ENCODE measurements around the gene PROKR2. TPM values are rescaled to one million over a fixed set of nuclear protein-coding genes. Genes with fewer than 3 reads are reported as not detected.

The PROKR2 gene
- total RNA-seq, 1 experiment from 2014 or later, result not detected

- ATAC-seq (no peak), DNase-seq (no peak)
- Histone ChIP-seq H3K36me3 (ENCODE audit: low read depth, low read length) (no peaks in the 10 kb centered on the region), H4K20me1 (ENCODE audit: low read length) (no peaks in the 10 kb centered on the region), H2AFZ (ENCODE audit: low read length) (no peak overlapping the region), H3K9me2 (replicated peaks; ENCODE audit: low read length) (no peaks in the 10 kb centered on the region), H3K4me1 (ENCODE audit: insufficient read depth, low read length) (no peaks in the 10 kb centered on the region), H3K4me2 (ENCODE audit: low read length) (no peak overlapping the region), H3K9ac (ENCODE audit: low read length) (no peak overlapping the region), H3K27ac (ENCODE audit: low read length) (no peak overlapping the region), H3K4me3 (ENCODE audit: low read length) (no peak overlapping the region), H3K27me3 (ENCODE audit: low read length) (peaks cover 89% of the 10 kb centered on the region), H3K79me2 (ENCODE audit: low read length) (no peaks in the 10 kb centered on the region), H3F3A (ENCODE audit: low read length, unreplicated experiment) (no peaks in the 10 kb centered on the region), H3K9me3 (ENCODE audit: low read length) (no peaks in the 10 kb centered on the region)
- POLR2A ChIA-PET (ENCODE audit: unreplicated experiment), result no interaction called here
- BruUV-seq (replicated peaks), result no TSS peak
- intact Hi-C loops (cut with micrococcal nuclease), result no loop called here
- TF ChIP-seq EZH2phosphoT487 (IDR thresholded peaks at IDR 0.05; ENCODE audit: borderline replicate concordance, low read length) (no peak), CTCF (conservative IDR thresholded peaks at IDR 0.05; ENCODE audit: low read depth, low read length) (no peak), EZH2 (IDR thresholded peaks at IDR 0.05; ENCODE audit: low read length, unreplicated experiment) (no peak)
- CTCF ChIA-PET, result no interaction called here
Measured at GRCh38 chr20:5331340-5331739, 14.6 kb upstream of the PROKR2 start.

- Histone ChIP-seq H3K4me3 (ENCODE audit: low read length) (no peak overlapping the region), H3K9ac (ENCODE audit: low read length) (no peak overlapping the region), H4K20me1 (ENCODE audit: low read length) (no peaks in the 10 kb centered on the region), H3K9me2 (replicated peaks; ENCODE audit: low read length) (no peaks in the 10 kb centered on the region), H3K27me3 (ENCODE audit: low read length) (peaks cover 99% of the 10 kb centered on the region), H2AFZ (ENCODE audit: low read length) (no peak overlapping the region), H3K9me3 (ENCODE audit: low read length) (no peaks in the 10 kb centered on the region), H3K79me2 (ENCODE audit: low read length) (no peaks in the 10 kb centered on the region), H3F3A (ENCODE audit: low read length, unreplicated experiment) (no peaks in the 10 kb centered on the region), H3K27ac (ENCODE audit: low read length) (no peak overlapping the region), H3K4me2 (ENCODE audit: low read length) (no peak overlapping the region), H3K36me3 (ENCODE audit: low read depth, low read length) (no peaks in the 10 kb centered on the region), H3K4me1 (ENCODE audit: insufficient read depth, low read length) (no peaks in the 10 kb centered on the region)
- DNase-seq (no peak), ATAC-seq (no peak)
- intact Hi-C loops (cut with micrococcal nuclease), result no loop called here
- ChIA-PET POLR2A (ENCODE audit: unreplicated experiment) (no interaction called here), CTCF (no interaction called here)
- BruUV-seq (replicated peaks), result no TSS peak
- no peak for TF ChIP-seq EZH2phosphoT487 (IDR thresholded peaks at IDR 0.05; ENCODE audit: borderline replicate concordance, low read length)
- no peak for TF ChIP-seq CTCF (conservative IDR thresholded peaks at IDR 0.05; ENCODE audit: low read depth, low read length)
- TF ChIP-seq EZH2 (IDR thresholded peaks at IDR 0.05; ENCODE audit: low read length, unreplicated experiment), result no peak
Measured at GRCh38 chr20:5328268-5328667, 11.5 kb upstream of the PROKR2 start.

GRCh38 chr20:5327356-5327755 is 10.6 kb upstream of the PROKR2 start:
- Histone ChIP-seq H3K4me3 (ENCODE audit: low read length) (no peak overlapping the region), H3K4me2 (ENCODE audit: low read length) (no peak overlapping the region), H4K20me1 (ENCODE audit: low read length) (no peaks in the 10 kb centered on the region), H3K9me2 (replicated peaks; ENCODE audit: low read length) (no peaks in the 10 kb centered on the region), H3K79me2 (ENCODE audit: low read length) (no peaks in the 10 kb centered on the region), H3K36me3 (ENCODE audit: low read depth, low read length) (no peaks in the 10 kb centered on the region), H2AFZ (ENCODE audit: low read length) (no peak overlapping the region), H3K9ac (ENCODE audit: low read length) (no peak overlapping the region), H3F3A (ENCODE audit: low read length, unreplicated experiment) (no peaks in the 10 kb centered on the region), H3K27ac (ENCODE audit: low read length) (no peak overlapping the region), H3K27me3 (ENCODE audit: low read length) (peaks cover 99% of the 10 kb centered on the region), H3K9me3 (ENCODE audit: low read length) (no peaks in the 10 kb centered on the region), H3K4me1 (ENCODE audit: insufficient read depth, low read length) (no peaks in the 10 kb centered on the region)
- intact Hi-C loops (cut with micrococcal nuclease), result no loop called here
- CTCF ChIA-PET, result no interaction called here
- TF ChIP-seq EZH2 (IDR thresholded peaks at IDR 0.05; ENCODE audit: low read length, unreplicated experiment), result no peak
- TF ChIP-seq EZH2phosphoT487 (IDR thresholded peaks at IDR 0.05; ENCODE audit: borderline replicate concordance, low read length), result no peak
- no peak for TF ChIP-seq CTCF (conservative IDR thresholded peaks at IDR 0.05; ENCODE audit: low read depth, low read length)
- no TSS peak for BruUV-seq (replicated peaks)
- ATAC-seq, result no peak
- no peak for DNase-seq
- POLR2A ChIA-PET (ENCODE audit: unreplicated experiment), result no interaction called here
